WTC11 (cell line): ENCODE data around the gene LRRC7.

Experiments used
- AFF4 ChIP-seq: sonication (generic); formaldehyde crosslinking; IDR thresholded peaks from 2 replicates; pipeline ENCODE4 v1.8.1; 2023; ENCODE audit warnings: mild to moderate bottlenecking, missing genetic modification reagents, borderline replicate concordance
- IRF2 ChIP-seq: sonication (generic); formaldehyde crosslinking; IDR thresholded peaks from 2 replicates; pipeline ENCODE4 v1.8.0; 2022; ENCODE audit warnings: low read depth, missing genetic modification reagents, borderline replicate concordance
- NFATC4 ChIP-seq: fragments of 250-450 bp; sonication (Bioruptor Pico); IDR thresholded peaks from 2 replicates; pipeline ENCODE4 v1.9.0; 2021; ENCODE audit warnings: mild to moderate bottlenecking
- ZBTB43 ChIP-seq: sonication (generic); formaldehyde crosslinking; IDR thresholded peaks from 2 replicates; pipeline ENCODE4 v1.8.1; 2023; ENCODE audit warnings: mild to moderate bottlenecking, missing genetic modification reagents
- ZMAT4 ChIP-seq: fragments of 250-450 bp; sonication (Bioruptor Pico); IDR thresholded peaks from 2 replicates; pipeline ENCODE4 v1.9.0; 2021; ENCODE audit warnings: mild to moderate bottlenecking
- ZNF396 ChIP-seq: fragments of 250-450 bp; sonication (Bioruptor Pico); IDR thresholded peaks from 2 replicates; pipeline ENCODE4 v1.8.0; 2021; ENCODE audit warnings: mild to moderate bottlenecking, moderate library complexity, borderline replicate concordance
- TF ChIP-seq, protein P1 (sequence below): fragments of 200-600 bp; IDR thresholded peaks from 2 replicates; pipeline ENCODE4 v1.8.0; 2022; ENCODE audit warnings: antibody characterized with exemption

- TF ChIP-seq ZNF396 (CRISPR knock-in tag) (no peak), NFATC4 (CRISPR knock-in tag) (no peak), AFF4 (CRISPR knock-in tag) (no peak), ZBTB43 (no peak), IRF2 (CRISPR knock-in tag) (no peak), ZMAT4 (CRISPR knock-in tag) (no peak)
- TF ChIP-seq, protein P1, sequence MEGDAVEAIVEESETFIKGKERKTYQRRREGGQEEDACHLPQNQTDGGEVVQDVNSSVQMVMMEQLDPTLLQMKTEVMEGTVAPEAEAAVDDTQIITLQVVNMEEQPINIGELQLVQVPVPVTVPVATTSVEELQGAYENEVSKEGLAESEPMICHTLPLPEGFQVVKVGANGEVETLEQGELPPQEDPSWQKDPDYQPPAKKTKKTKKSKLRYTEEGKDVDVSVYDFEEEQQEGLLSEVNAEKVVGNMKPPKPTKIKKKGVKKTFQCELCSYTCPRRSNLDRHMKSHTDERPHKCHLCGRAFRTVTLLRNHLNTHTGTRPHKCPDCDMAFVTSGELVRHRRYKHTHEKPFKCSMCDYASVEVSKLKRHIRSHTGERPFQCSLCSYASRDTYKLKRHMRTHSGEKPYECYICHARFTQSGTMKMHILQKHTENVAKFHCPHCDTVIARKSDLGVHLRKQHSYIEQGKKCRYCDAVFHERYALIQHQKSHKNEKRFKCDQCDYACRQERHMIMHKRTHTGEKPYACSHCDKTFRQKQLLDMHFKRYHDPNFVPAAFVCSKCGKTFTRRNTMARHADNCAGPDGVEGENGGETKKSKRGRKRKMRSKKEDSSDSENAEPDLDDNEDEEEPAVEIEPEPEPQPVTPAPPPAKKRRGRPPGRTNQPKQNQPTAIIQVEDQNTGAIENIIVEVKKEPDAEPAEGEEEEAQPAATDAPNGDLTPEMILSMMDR, result no peak
Observed at GRCh38 chr1:69898403-69898947, 330.8 kb downstream of the LRRC7 start.
